Measurements from ENCODE around the gene AP5S1. TPM values are rescaled to one million over a fixed set of nuclear protein-coding genes. Genes with fewer than 3 reads are reported as not detected.

The AP5S1 gene
- total and polyA plus RNA-seq, 2 of the 13 experiments (the other 11 are each of a cell fraction or from before 2014, with no cell fraction given), result 7.9 to 23.2 TPM

DNA sequence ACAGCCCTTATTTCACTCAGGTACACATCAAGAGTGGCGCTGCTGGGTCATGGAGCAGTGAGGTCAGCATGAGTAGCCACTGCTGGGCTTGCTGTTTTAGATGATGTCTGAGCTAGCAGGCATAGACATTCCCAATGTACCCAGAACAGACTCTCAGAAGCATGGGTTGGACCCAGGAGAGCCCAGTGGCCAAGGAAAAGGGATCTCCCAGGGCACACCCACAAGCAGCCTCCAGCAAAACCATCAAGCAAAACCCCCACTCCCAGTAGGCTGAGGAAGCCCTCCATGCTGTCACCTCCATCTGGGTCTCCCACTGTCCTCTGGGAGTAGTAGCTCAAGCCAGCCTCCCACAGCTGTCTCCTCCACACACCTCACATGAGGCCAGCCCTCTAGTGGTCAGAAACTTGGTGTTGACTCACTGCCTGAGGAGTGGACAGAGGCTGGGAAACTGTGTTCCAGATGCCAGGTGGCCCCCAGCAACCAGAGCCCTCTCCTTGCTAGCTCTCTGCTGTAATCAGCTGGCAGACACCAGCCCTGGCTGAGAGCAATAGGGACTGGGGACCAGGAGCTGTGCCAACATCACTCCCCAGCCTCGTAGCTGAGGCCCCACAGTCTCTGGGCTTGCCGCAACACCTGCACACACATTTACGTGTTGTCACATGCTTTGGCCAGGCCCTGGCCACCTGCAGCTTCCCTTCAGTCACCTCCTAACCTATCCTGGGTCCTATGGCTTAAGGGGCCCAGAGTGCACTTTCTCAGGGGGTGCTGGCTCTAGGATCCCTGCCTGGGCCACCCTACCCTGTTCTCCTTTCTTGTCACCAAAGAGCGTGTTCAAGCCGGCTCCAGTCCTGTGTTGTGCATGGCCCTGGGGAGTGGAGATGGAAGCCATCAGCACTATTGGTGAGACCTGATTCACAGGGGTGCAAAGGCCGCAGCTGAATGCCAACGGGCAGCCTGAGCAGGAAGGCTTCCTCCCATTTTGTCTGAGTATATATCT is 1.9 kb upstream of the AP5S1 start (continued):
- TF ChIP-seq ZFP90 (CRISPR knock-in tag; IDR thresholded peaks at IDR 0.05; ENCODE audit: borderline replicate concordance) (no peak), BRD4 (CRISPR knock-in tag; IDR thresholded peaks at IDR 0.05) (no peak; the same call in 1 of the 2 replicates), ZC3H13 (CRISPR knock-in tag; IDR thresholded peaks at IDR 0.05) (0 out of 2 replicates have a peak, but pooled peaks have one; percentile 46), ZNF335 (CRISPR knock-in tag; IDR thresholded peaks at IDR 0.05) (peak; percentile 77), ZNF256 (CRISPR knock-in tag; conservative IDR thresholded peaks at IDR 0.05) (no peak), STAT5B (CRISPR knock-in tag; IDR thresholded peaks at IDR 0.05) (0 out of 2 replicates have a peak, but pooled peaks have one; percentile 7), CHCHD3 (CRISPR knock-in tag; IDR thresholded peaks at IDR 0.05) (0 out of 2 replicates have a peak, but pooled peaks have one; percentile 66), ZMYM4 (CRISPR knock-in tag; IDR thresholded peaks at IDR 0.05) (peak; percentile 86), NRL (CRISPR knock-in tag; IDR thresholded peaks at IDR 0.05; ENCODE audit: borderline replicate concordance) (peak; percentile 73; the same call in 1 of the 2 replicates), MYNN (CRISPR knock-in tag; IDR thresholded peaks at IDR 0.05; ENCODE audit: low read depth) (no peak), HNRNPLL (IDR thresholded peaks at IDR 0.05; ENCODE audit: low read depth, low read length, poor library complexity, severe bottlenecking) (no peak), CEBPG (CRISPR knock-in tag; IDR thresholded peaks at IDR 0.05) (peak; percentile 79), ADNP (CRISPR knock-in tag; IDR thresholded peaks at IDR 0.05) (no peak; the same call in 1 of the 2 replicates), ZSCAN22 (CRISPR knock-in tag; IDR thresholded peaks at IDR 0.05) (no peak), FOXM1 (CRISPR knock-in tag; IDR thresholded peaks at IDR 0.05) (no peak), SAP130 (CRISPR knock-in tag; IDR thresholded peaks at IDR 0.05; ENCODE audit: low read depth) (peak; percentile 96), FIP1L1 (IDR thresholded peaks at IDR 0.05; ENCODE audit: borderline replicate concordance, insufficient read depth, low read depth, low read length) (0 out of 2 replicates have a peak, but pooled peaks have one; percentile 80)
- TF ChIP-seq, protein P1, sequence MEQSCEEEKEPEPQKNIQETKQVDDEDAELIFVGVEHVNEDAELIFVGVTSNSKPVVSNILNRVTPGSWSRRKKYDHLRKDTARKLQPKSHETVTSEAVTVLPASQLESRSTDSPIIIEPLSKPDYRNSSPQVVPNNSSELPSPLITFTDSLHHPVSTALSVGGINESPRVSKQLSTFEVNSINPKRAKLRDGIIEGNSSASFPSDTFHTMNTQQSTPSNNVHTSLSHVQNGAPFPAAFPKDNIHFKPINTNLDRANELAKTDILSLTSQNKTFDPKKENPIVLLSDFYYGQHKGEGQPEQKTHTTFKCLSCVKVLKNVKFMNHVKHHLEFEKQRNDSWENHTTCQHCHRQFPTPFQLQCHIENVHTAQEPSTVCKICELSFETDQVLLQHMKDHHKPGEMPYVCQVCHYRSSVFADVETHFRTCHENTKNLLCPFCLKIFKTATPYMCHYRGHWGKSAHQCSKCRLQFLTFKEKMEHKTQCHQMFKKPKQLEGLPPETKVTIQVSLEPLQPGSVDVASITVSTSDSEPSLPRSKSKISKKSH (CRISPR knock-in tag; IDR thresholded peaks at IDR 0.05; ENCODE audit: borderline replicate concordance), result 0 out of 2 replicates have a peak, but pooled peaks have one; percentile 70
- TF ChIP-seq, protein P2, sequence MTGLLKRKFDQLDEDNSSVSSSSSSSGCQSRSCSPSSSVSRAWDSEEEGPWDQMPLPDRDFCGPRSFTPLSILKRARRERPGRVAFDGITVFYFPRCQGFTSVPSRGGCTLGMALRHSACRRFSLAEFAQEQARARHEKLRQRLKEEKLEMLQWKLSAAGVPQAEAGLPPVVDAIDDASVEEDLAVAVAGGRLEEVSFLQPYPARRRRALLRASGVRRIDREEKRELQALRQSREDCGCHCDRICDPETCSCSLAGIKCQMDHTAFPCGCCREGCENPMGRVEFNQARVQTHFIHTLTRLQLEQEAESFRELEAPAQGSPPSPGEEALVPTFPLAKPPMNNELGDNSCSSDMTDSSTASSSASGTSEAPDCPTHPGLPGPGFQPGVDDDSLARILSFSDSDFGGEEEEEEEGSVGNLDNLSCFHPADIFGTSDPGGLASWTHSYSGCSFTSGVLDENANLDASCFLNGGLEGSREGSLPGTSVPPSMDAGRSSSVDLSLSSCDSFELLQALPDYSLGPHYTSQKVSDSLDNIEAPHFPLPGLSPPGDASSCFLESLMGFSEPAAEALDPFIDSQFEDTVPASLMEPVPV (CRISPR knock-in tag; IDR thresholded peaks at IDR 0.05), result peak; percentile 81; the same call in 1 of the 2 replicates
- TF ChIP-seq, protein P3, sequence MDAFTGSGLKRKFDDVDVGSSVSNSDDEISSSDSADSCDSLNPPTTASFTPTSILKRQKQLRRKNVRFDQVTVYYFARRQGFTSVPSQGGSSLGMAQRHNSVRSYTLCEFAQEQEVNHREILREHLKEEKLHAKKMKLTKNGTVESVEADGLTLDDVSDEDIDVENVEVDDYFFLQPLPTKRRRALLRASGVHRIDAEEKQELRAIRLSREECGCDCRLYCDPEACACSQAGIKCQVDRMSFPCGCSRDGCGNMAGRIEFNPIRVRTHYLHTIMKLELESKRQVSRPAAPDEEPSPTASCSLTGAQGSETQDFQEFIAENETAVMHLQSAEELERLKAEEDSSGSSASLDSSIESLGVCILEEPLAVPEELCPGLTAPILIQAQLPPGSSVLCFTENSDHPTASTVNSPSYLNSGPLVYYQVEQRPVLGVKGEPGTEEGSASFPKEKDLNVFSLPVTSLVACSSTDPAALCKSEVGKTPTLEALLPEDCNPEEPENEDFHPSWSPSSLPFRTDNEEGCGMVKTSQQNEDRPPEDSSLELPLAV (CRISPR knock-in tag; conservative IDR thresholded peaks at IDR 0.05; ENCODE audit: low read depth), result no peak
- TF ChIP-seq, protein P4, sequence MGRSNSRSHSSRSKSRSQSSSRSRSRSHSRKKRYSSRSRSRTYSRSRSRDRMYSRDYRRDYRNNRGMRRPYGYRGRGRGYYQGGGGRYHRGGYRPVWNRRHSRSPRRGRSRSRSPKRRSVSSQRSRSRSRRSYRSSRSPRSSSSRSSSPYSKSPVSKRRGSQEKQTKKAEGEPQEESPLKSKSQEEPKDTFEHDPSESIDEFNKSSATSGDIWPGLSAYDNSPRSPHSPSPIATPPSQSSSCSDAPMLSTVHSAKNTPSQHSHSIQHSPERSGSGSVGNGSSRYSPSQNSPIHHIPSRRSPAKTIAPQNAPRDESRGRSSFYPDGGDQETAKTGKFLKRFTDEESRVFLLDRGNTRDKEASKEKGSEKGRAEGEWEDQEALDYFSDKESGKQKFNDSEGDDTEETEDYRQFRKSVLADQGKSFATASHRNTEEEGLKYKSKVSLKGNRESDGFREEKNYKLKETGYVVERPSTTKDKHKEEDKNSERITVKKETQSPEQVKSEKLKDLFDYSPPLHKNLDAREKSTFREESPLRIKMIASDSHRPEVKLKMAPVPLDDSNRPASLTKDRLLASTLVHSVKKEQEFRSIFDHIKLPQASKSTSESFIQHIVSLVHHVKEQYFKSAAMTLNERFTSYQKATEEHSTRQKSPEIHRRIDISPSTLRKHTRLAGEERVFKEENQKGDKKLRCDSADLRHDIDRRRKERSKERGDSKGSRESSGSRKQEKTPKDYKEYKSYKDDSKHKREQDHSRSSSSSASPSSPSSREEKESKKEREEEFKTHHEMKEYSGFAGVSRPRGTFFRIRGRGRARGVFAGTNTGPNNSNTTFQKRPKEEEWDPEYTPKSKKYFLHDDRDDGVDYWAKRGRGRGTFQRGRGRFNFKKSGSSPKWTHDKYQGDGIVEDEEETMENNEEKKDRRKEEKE (IDR thresholded peaks at IDR 0.05), result no peak

All from HepG2 (cell line).